Right lobe of liver (tissue), 6 donors: ENCODE data around the gene TUBG2. TPM values are rescaled to one million over a fixed set of nuclear protein-coding genes. Genes with fewer than 3 reads are reported as not detected.

ENCODE experiments used
- ATAC-seq, 4 donors: fragments of 200-7000 bp; cut with Tn5 transposase; one replicate each; pipeline ENCODE4 v1.9.1; 2020; ENCODE audit warnings: mild to moderate bottlenecking in 4 of 4, moderate library complexity in 4 of 4
- DNase-seq, 3 donors: peaks; one replicate each; pipeline ENCODE4 v3.0.0-alpha.2; 2020
- H3K27ac ChIP-seq, 3 donors: fragments of 200-600 bp; one replicate each; pipeline ENCODE4 v1.8.0; 2022
- H3K27me3 ChIP-seq, 2 donors: fragments of 200-600 bp; one replicate each; pipeline ENCODE4 v1.8.0; 2022
- H3K36me3 ChIP-seq, 4 donors: fragments of 200-600 bp; sonication (generic) in 1 of 4; one replicate each; pipeline versions ENCODE4 v1.5.1 to v1.8.0; 2017 to 2022; ENCODE audit warnings: control low read depth in 1 of 4
- H3K4me1 ChIP-seq, 4 donors: fragments of 200-600 bp; sonication (generic) in 1 of 4; one replicate each; pipeline versions ENCODE4 v1.5.1 to v1.8.0; 2017 to 2022; ENCODE audit warnings: control low read depth in 1 of 4
- H3K4me3 ChIP-seq, 3 donors: fragments of 200-600 bp; one replicate each; pipeline ENCODE4 v1.8.0; 2022
- H3K9me3 ChIP-seq, 4 donors: fragments of 200-600 bp; sonication (generic) in 1 of 4; one replicate each; pipeline versions ENCODE4 v1.5.1 to v1.8.0; 2017 to 2022; ENCODE audit warnings: control low read depth in 1 of 4
- CTCF ChIP-seq, 4 donors: fragments of 200-600 bp in 3 of 4; fragments of 450-650 bp in 1 of 4; IDR thresholded peaks; one replicate each; pipeline versions ENCODE4 v1.5.1 to v1.8.0; 2016 to 2022; ENCODE audit warnings: antibody characterized with exemption in 4 of 4, mild to moderate bottlenecking in 2 of 4
- POLR2A ChIP-seq: fragments of 450-650 bp; IDR thresholded peaks from one replicate; pipeline ENCODE4 v1.6.1; 2017; ENCODE audit warnings: antibody characterized with exemption, mild to moderate bottlenecking
- WGBS: methylation state at CpG from one replicate; pipeline ENCODE4 v1.1.6; 2018; ENCODE audit warnings: low coverage, low lambda C conversion rate; ENCODE audit not compliant: insufficient coverage; ENCODE audit errors: missing lambda C conversion rate; 5-methylcytosine and 5-hydroxymethylcytosine counted together
- intact Hi-C, 2 donors: fragments of 100-400 bp; cut with DNase I; formaldehyde crosslinking; loops; one replicate each; pipeline versions ENCODE4 v1.11.2 to v1.14.1; 2022
- total RNA-seq, 6 experiments: library from RNA; depleted of rRNA in 2 of 6; stranded (reverse); fragments of >200 nt in 2 of 6; fragmentation: NEBNext Ultra II Directional in 3 of 6; extraction: Animal tissue kit (Norgen Biotek cat#: 25700) in 3 of 6; gene quantifications; one replicate each; pipeline versions ENCODE4 v1.1.0 to v1.2.4, GENCODE V29; 2016 to 2023
- donor health status: DM: no; HTN: yes; CAD: no.
- donor health status: DM: no; HTN: no; CAD: no.
- donor health status: DM: no; HTN: no; CAD: no.
- donor health status: DM: no; HTN: yes; CAD: no.
- donor health status: DM: no; HTN: yes; CAD: no.

The TUBG2 gene
- total RNA-seq, 6 experiments from 2014 or later = 6.8 to 10.7 (median 7.5) TPM

- 69% methylated on average over 10 of the region's 27 CpGs for WGBS
- Histone ChIP-seq H3K9me3 (no peaks in the 10 kb centered on the region), H3K27me3 (no peaks in the 10 kb centered on the region), H3K4me1 (peaks cover 0 to 6% (median 0%) of the 10 kb centered on the region in 4 donors), H3K27ac (no peak overlapping the region), H3K36me3 (no peaks in the 10 kb centered on the region), H3K4me3 (no peak overlapping the region)
- DNase-seq = no peak
- TF ChIP-seq CTCF (IDR thresholded peaks at IDR 0.05) = no peak
- TF ChIP-seq POLR2A = no peak
- no peak for ATAC-seq
- intact Hi-C loops = loop anchor here (10.0 kb wide), 2 partner anchors 73 to 103 kb away; no protein-coding TSS in a partner anchor
These were observed 28.7 kb downstream of the TUBG2 start for GRCh38 chr17:42687707-42688320.

DNA sequence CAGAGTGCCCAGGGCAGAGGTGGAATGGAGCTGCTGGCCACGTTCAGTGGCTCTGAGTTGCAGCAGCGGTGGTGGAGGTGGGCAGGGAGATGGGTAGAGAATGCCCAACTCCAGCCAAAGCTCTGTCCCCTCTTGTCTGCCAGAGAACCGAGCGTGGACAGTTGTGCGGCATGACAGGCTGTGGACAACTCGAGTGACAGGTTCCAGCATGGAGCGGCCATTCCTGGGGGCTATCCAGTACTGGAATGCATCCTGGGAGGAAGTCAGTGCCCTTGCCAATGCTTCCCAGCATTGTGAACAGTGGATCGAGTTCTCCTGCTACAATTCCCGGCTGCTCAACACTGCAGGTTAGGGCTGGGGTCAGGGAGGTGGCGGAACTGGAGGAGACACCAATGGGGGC lies 31.5 kb downstream of the TUBG2 start:
- Histone ChIP-seq H3K27me3 (no peaks in the 10 kb centered on the region), H3K4me3 (no peak overlapping the region), H3K27ac (no peak overlapping the region), H3K36me3 (no peaks in the 10 kb centered on the region), H3K9me3 (no peaks in the 10 kb centered on the region), H3K4me1 (no peaks in the 10 kb centered on the region)
- intact Hi-C loops = no loop called here
- ATAC-seq (no peak), DNase-seq (no peak)
- TF ChIP-seq CTCF (IDR thresholded peaks at IDR 0.05) (no peak), POLR2A (no peak)
- WGBS = 81% methylated on average over 6 of the region's 10 CpGs

GRCh38 chr17:42691021-42691545 lies 32.0 kb downstream of the TUBG2 start:
- H3K27ac ChIP-seq = no peak overlapping the region
- H3K4me3 ChIP-seq = no peak overlapping the region
- no peak for DNase-seq
- ATAC-seq = no peak
- no peaks in the 10 kb centered on the region for H3K36me3 ChIP-seq
- intact Hi-C loops = no loop called here
- TF ChIP-seq CTCF (IDR thresholded peaks at IDR 0.05) (no peak), POLR2A (no peak)
- no peaks in the 10 kb centered on the region for H3K9me3 ChIP-seq
- no CpG with 5 or more reads among the region's 12 CpGs for WGBS
- H3K27me3 ChIP-seq = no peaks in the 10 kb centered on the region
- H3K4me1 ChIP-seq = no peaks in the 10 kb centered on the region

GRCh38 chr17:42692489-42692888 lies 33.4 kb downstream of the TUBG2 start:
- H3K36me3 ChIP-seq = no peaks in the 10 kb centered on the region
- no peak for TF ChIP-seq POLR2A
- no peak for TF ChIP-seq CTCF (IDR thresholded peaks at IDR 0.05)
- no peaks in the 10 kb centered on the region for H3K27me3 ChIP-seq
- DNase-seq (no peak), ATAC-seq (no peak)
- no peak overlapping the region for H3K27ac ChIP-seq
- 94% methylated on average over 6 of the region's 11 CpGs for WGBS
- no peak overlapping the region for H3K4me3 ChIP-seq
- H3K4me1 ChIP-seq = no peaks in the 10 kb centered on the region
- intact Hi-C loops = no loop called here
- no peaks in the 10 kb centered on the region for H3K9me3 ChIP-seq
